WTC11 (cell line): Measurements from ENCODE around the gene PLSCR4. TPM values are rescaled to one million over a fixed set of nuclear protein-coding genes. Genes with fewer than 3 reads are reported as not detected.

Source experiments
- ATAC-seq: fragments of 200-7000 bp; cut with Tn5 transposase; 2 replicates; pipeline ENCODE4 v1.10.0; 2021; ENCODE audit warnings: mild to moderate bottlenecking, moderate library complexity
- CTCF ChIA-PET: fragments of 300-600 bp; sonication (Branson Sonifier 250); formaldehyde crosslinking; loops from one replicate; lab custom pipeline; 2021; ENCODE audit warnings: antibody characterized with exemption; lab: Charles Lee
- POLR2A ChIA-PET: fragments of 350-600 bp; sonication (Branson Sonifier 250); formaldehyde crosslinking; loops from one replicate; lab custom pipeline; 2021; ENCODE audit warnings: antibody characterized with exemption; lab: Charles Lee
- DNase-seq: peaks from one replicate; pipeline ENCODE4 v3.0.0; 2021; ENCODE audit warnings: low spot score
- H3K27ac Mint-ChIP-seq: 2 replicates; pipeline ENCODE4 v1.8.0; 2021; ENCODE audit warnings: mixed read lengths
- H3K27me3 Mint-ChIP-seq: 2 replicates; pipeline ENCODE4 v1.8.0; 2021; ENCODE audit warnings: low read depth, mild to moderate bottlenecking, moderate library complexity, mixed read lengths
- H3K36me3 Mint-ChIP-seq: 2 replicates; pipeline ENCODE4 v1.8.0; 2021; ENCODE audit warnings: mixed read lengths
- H3K4me1 Mint-ChIP-seq: 2 replicates; pipeline ENCODE4 v1.8.0; 2022; ENCODE audit warnings: mixed read lengths
- H3K4me3 Mint-ChIP-seq: 2 replicates; pipeline ENCODE4 v1.8.0; 2021; ENCODE audit warnings: mild to moderate bottlenecking, moderate library complexity, mixed read lengths
- H3K9me3 Mint-ChIP-seq: 2 replicates; pipeline ENCODE4 v1.8.0; 2021; ENCODE audit warnings: mixed read lengths
- AR ChIP-seq: fragments of 250-450 bp; sonication (Bioruptor Pico); IDR thresholded peaks from 2 replicates; pipeline ENCODE4 v1.9.0; 2021; ENCODE audit warnings: mild to moderate bottlenecking
- CDX4 ChIP-seq: fragments of 250-450 bp; sonication (Bioruptor Pico); IDR thresholded peaks from 2 replicates; pipeline ENCODE4 v1.9.0; 2021; ENCODE audit warnings: moderate library complexity, mild to moderate bottlenecking, inconsistent platforms, borderline replicate concordance
- CTCF ChIP-seq: fragments of 200-600 bp; IDR thresholded peaks from 2 replicates; pipeline ENCODE4 v1.8.0; 2022; ENCODE audit warnings: antibody characterized with exemption
- E2F5 ChIP-seq: sonication (generic); formaldehyde crosslinking; IDR thresholded peaks from 2 replicates; pipeline ENCODE4 v1.8.1; 2022; ENCODE audit warnings: mild to moderate bottlenecking, moderate library complexity, missing genetic modification reagents
- GABPB1 ChIP-seq: sonication (generic); formaldehyde crosslinking; IDR thresholded peaks from 2 replicates; pipeline ENCODE4 v1.8.1; 2023; ENCODE audit warnings: mild to moderate bottlenecking, missing genetic modification reagents
- NR3C1 ChIP-seq: sonication (generic); formaldehyde crosslinking; conservative IDR thresholded peaks from 2 replicates; pipeline ENCODE4 v1.8.1; 2023; ENCODE audit warnings: low read depth, mild to moderate bottlenecking, missing genetic modification reagents
- ZBTB21 ChIP-seq: sonication (generic); formaldehyde crosslinking; IDR thresholded peaks from 2 replicates; pipeline ENCODE4 v1.8.1; 2023; ENCODE audit warnings: mild to moderate bottlenecking, missing genetic modification reagents, borderline replicate concordance
- ZNF281 ChIP-seq: sonication (generic); formaldehyde crosslinking; IDR thresholded peaks from 2 replicates; pipeline ENCODE4 v1.8.0; 2023; ENCODE audit warnings: mild to moderate bottlenecking, missing genetic modification reagents
- total RNA-seq: library from RNA; stranded (reverse); gene quantifications from 3 replicates; pipeline ENCODE4 v1.2.3, GENCODE V29; 2021

The PLSCR4 gene
- total RNA-seq, 1 experiment from 2014 or later, result 3.5 TPM

GRCh38 chr3:146191051-146191450 is 59.9 kb downstream of the PLSCR4 start:
- CTCF ChIA-PET, result interaction anchor here (0.6 to 4.7 kb wide), 6 partner anchors 30 to 450 kb away, joined by 3 to 129 read pairs (median 30); partner anchors contain the start of gene PLOD2
- DNase-seq (no peak), ATAC-seq (no peak)
- POLR2A ChIA-PET, result no interaction called here
- Mint-ChIP-seq H3K4me1 (no peaks in the 10 kb centered on the region; the same call in 1 of the 2 replicates), H3K36me3 (no peaks in the 10 kb centered on the region), H3K27me3 (no peaks in the 10 kb centered on the region), H3K27ac (no peak overlapping the region), H3K4me3 (no peak overlapping the region), H3K9me3 (no peaks in the 10 kb centered on the region)
- TF ChIP-seq NR3C1 (CRISPR knock-in tag), result no peak
- TF ChIP-seq CDX4 (CRISPR knock-in tag), result no peak
- TF ChIP-seq E2F5 (CRISPR knock-in tag), result no peak
- TF ChIP-seq GABPB1 (CRISPR knock-in tag), result no peak
- TF ChIP-seq ZNF281 (CRISPR knock-in tag), result no peak

- CTCF ChIA-PET, result interaction anchor here (0.5 to 4.7 kb wide), 42 partner anchors 9 to 525 kb away, joined by 3 to 129 read pairs (median 4); partner anchors contain the start of gene PLOD2
- Mint-ChIP-seq H3K36me3 (no peaks in the 10 kb centered on the region), H3K4me1 (no peaks in the 10 kb centered on the region; the same call in 1 of the 2 replicates), H3K27ac (no peak overlapping the region), H3K9me3 (no peaks in the 10 kb centered on the region), H3K4me3 (no peak overlapping the region), H3K27me3 (no peaks in the 10 kb centered on the region)
- no peak for DNase-seq
- POLR2A ChIA-PET, result no interaction called here
- peak; percentile 93 for ATAC-seq
- TF ChIP-seq CTCF (peak; percentile 79), AR (CRISPR knock-in tag) (no peak), ZBTB21 (CRISPR knock-in tag) (no peak)
Measured at GRCh38 chr3:146189519-146190173, 61.3 kb downstream of the PLSCR4 start.

- no peak overlapping the region for H3K27ac Mint-ChIP-seq
- no peaks in the 10 kb centered on the region for H3K9me3 Mint-ChIP-seq
- POLR2A ChIA-PET, result no interaction called here
- ATAC-seq (peak; percentile 34; the same call in 1 of the 2 replicates), DNase-seq (peak; percentile 16)
- no peak overlapping the region for H3K4me3 Mint-ChIP-seq
- no peaks in the 10 kb centered on the region; the same call in 1 of the 2 replicates for H3K4me1 Mint-ChIP-seq
- CTCF ChIA-PET, result interaction anchor here (0.6 to 4.7 kb wide), 24 partner anchors 9 to 454 kb away, joined by 3 to 129 read pairs (median 3); partner anchors contain the start of gene PLOD2
- peaks cover 4% of the 10 kb centered on the region; the same call in 1 of the 2 replicates for H3K36me3 Mint-ChIP-seq
- H3K27me3 Mint-ChIP-seq, result no peaks in the 10 kb centered on the region
- TF ChIP-seq CTCF (peak; percentile 36; the same call in 1 of the 2 replicates), AR (CRISPR knock-in tag) (no peak)
Measured at GRCh38 chr3:146187334-146187950, 63.5 kb downstream of the PLSCR4 start.
